A549 treated with Hydrocortisone at 1 μM for 4 hours (cell line): ENCODE measurements around the gene LUC7L3. TPM values are rescaled to one million over a fixed set of nuclear protein-coding genes. Genes with fewer than 3 reads are reported as not detected.

ENCODE experiments used
- total RNA-seq: library from RNA; stranded (reverse); fragments of 200-300 nt; extraction: Qiagen RNA extraction; gene quantifications from 5 replicates; pipeline ENCODE4 v1.2.3, GENCODE V29; 2022

Gene LUC7L3
- total RNA-seq = 64.3 to 104 TPM (median 89.3 TPM) in 5 replicates

GRCh38 chr17:50719144-50719923 is at the start of gene LUC7L3:
LUC7L3 (plus strand) TSS chr17:50719603; CDS start chr17:50719733, 130 bp downstream.

GRCh38 chr17:50707289-50708049 is 11.9 kb upstream of the LUC7L3 start, which contains the start of gene ANKRD40:
ANKRD40 (minus strand) TSS chr17:50707914; CDS start chr17:50707654, 260 bp downstream.

GRCh38 chr17:50767446-50767845 is 48.0 kb downstream of the LUC7L3 start, which contains the start of gene ANKRD40CL:
ANKRD40CL (minus strand) TSS chr17:50767518; CDS start chr17:50766913, 605 bp downstream.

Other genes with a start within 250 kb of the LUC7L3 start
- gene RSAD1, start 240.7 kb upstream of the LUC7L3 start, total RNA-seq = 29.5 to 34.2 TPM (median 31.0 TPM) in 5 replicates
- 0.45 to 0.63 TPM (median 0.60 TPM) in 5 replicates for gene MYCBPAP, start 211.2 kb upstream of the LUC7L3 start, total RNA-seq
- gene EPN3, start 186.9 kb upstream of the LUC7L3 start, total RNA-seq = 0.14 to 0.33 TPM (median 0.22 TPM) in 5 replicates
- gene SPATA20, start 172.4 kb upstream of the LUC7L3 start, total RNA-seq = 72.8 to 84.0 TPM (median 79.6 TPM) in 5 replicates
- 3.4 to 4.1 TPM (median 3.8 TPM) in 5 replicates for gene CACNA1G, start 158.9 kb upstream of the LUC7L3 start, total RNA-seq
- 112 to 143 TPM (median 131 TPM) in 5 replicates for gene ABCC3, start 84.7 kb upstream of the LUC7L3 start, total RNA-seq
- gene ANKRD40, start 11.7 kb upstream of the LUC7L3 start, total RNA-seq = 45.7 to 54.7 TPM (median 48.8 TPM) in 5 replicates
- not detected in 5 replicates for gene ANKRD40CL, start 47.9 kb downstream of the LUC7L3 start, total RNA-seq
- 0.05 TPM in 1 of 5 replicates, not detected in the others for gene WFIKKN2, start 116.0 kb downstream of the LUC7L3 start, total RNA-seq
- 79.1 to 94.5 TPM (median 82.9 TPM) in 5 replicates for gene TOB1, start 146.8 kb downstream of the LUC7L3 start, total RNA-seq